A549 (cell line): ENCODE data around the gene C3orf18. TPM values are rescaled to one million over a fixed set of nuclear protein-coding genes. Genes with fewer than 3 reads are reported as not detected.
A peak's percentile ranks its signal among the peaks of the same experiment; 100 is the strongest.

Experiments used
- ATAC-seq, 2 experiments: fragments of 200-7000 bp in 1 of 2; fragments of >200 bp in 1 of 2; cut with Nextera tagmentation in 1 of 2; cut with Tn5 transposase in 1 of 2; 3 replicates each; pipeline versions ENCODE4 v1.8.0 to v1.9.1; 2018 to 2020; ENCODE audit warnings: mild to moderate bottlenecking in 1 of 2, moderate library complexity in 1 of 2
- CTCF ChIA-PET: fragments of 300-600 bp; sonication (Branson Sonifier 250); formaldehyde crosslinking; extraction: SDS; loops from one replicate; lab custom pipeline; 2021; ENCODE audit warnings: antibody characterized with exemption, inconsistent platforms; lab: Yijun Ruan, JAX
- POLR2A ChIA-PET: fragments of 350-600 bp; formaldehyde crosslinking; extraction: SDS; loops from one replicate; lab custom pipeline; 2021; ENCODE audit warnings: antibody characterized with exemption, inconsistent platforms; lab: Yijun Ruan, JAX
- DNase-seq, 2 experiments: peaks; one replicate each; pipeline versions ENCODE4 v3.0.0 to v3.0.0-alpha.2; 2011 to 2016; ENCODE audit warnings: low read depth in 1 of 2, low spot score in 1 of 2
- FAIRE-seq: peaks from 2 replicates; lab custom pipeline; 2011; peaks lifted over from hg19 to GRCh38; lab: Jason Lieb, UNC
- H3K27ac ChIP-seq, 2 experiments: fragments of >200 bp; sonication (Bioruptor Twin); formaldehyde crosslinking; 3 replicates each; pipeline ENCODE4 v1.5.1; 2016 to 2017
- H3K4me1 ChIP-seq: fragments of >200 bp; sonication (Bioruptor Twin); formaldehyde crosslinking; 3 replicates; pipeline ENCODE4 v1.6.1; 2016
- H3K4me2 ChIP-seq: fragments of >200 bp; sonication (Bioruptor Twin); formaldehyde crosslinking; 3 replicates; pipeline ENCODE4 v1.6.1; 2016
- H3K4me3 ChIP-seq: fragments of >200 bp; sonication (Bioruptor Twin); formaldehyde crosslinking; 3 replicates; pipeline ENCODE4 v1.5.1; 2016
- H3K9me3 ChIP-seq: fragments of >200 bp; sonication (Bioruptor Twin); formaldehyde crosslinking; 3 replicates; pipeline ENCODE4 v1.6.1; 2016
- CTCF ChIP-seq: fragments of >200 bp; sonication (Bioruptor Twin); formaldehyde crosslinking; IDR thresholded peaks from 3 replicates; pipeline ENCODE4 v1.5.1; 2016
- EHMT2 ChIP-seq: fragments of 200-600 bp; sonication (generic); IDR thresholded peaks from 2 replicates; pipeline ENCODE4 v1.6.1; 2016; ENCODE audit warnings: antibody characterized with exemption, low read depth, mild to moderate bottlenecking, moderate library complexity
- FOSL2 ChIP-seq, 2 experiments: fragments of 450-650 bp in 1 of 2; fragments of >200 bp in 1 of 2; sonication (Bioruptor Twin) in 1 of 2; formaldehyde crosslinking; IDR thresholded peaks; 2 replicates each; pipeline versions ENCODE4 v1.5.0 to v1.6.1; 2016 to 2020; ENCODE audit warnings: mild to moderate bottlenecking in 1 of 2, moderate library complexity in 1 of 2
- HDAC2 ChIP-seq: fragments of 200-600 bp; sonication (generic); IDR thresholded peaks from 2 replicates; pipeline ENCODE4 v1.6.1; 2016
- HEYL ChIP-seq: fragments of 250-450 bp; sonication (Bioruptor Pico); IDR thresholded peaks from 2 replicates; pipeline ENCODE4 v1.8.0; 2021; ENCODE audit warnings: mild to moderate bottlenecking, moderate library complexity
- MAFK ChIP-seq: fragments of 450-650 bp; IDR thresholded peaks from 2 replicates; pipeline ENCODE4 v1.6.1; 2014; ENCODE audit not compliant: partially characterized antibody
- NPAS2 ChIP-seq: fragments of 250-450 bp; sonication (Bioruptor Pico); IDR thresholded peaks from 2 replicates; pipeline ENCODE4 v1.8.0; 2022; ENCODE audit warnings: mild to moderate bottlenecking, moderate library complexity, borderline replicate concordance
- RAD21 ChIP-seq, 2 experiments: fragments of >200 bp in 1 of 2; sonication (Bioruptor Twin) in 1 of 2; formaldehyde crosslinking in 1 of 2; IDR thresholded peaks in 1 of 2; conservative IDR thresholded peaks in 1 of 2; 2 replicates in 1 of 2; 3 replicates in 1 of 2; pipeline ENCODE4 v1.6.1; 2012 to 2018; ENCODE audit warnings: inconsistent platforms in 1 of 2
- RARB ChIP-seq: fragments of 250-450 bp; sonication (Bioruptor Pico); IDR thresholded peaks from 2 replicates; pipeline ENCODE4 v1.8.0; 2021; ENCODE audit warnings: mild to moderate bottlenecking, moderate library complexity
- RCOR1 ChIP-seq: fragments of 150-350 bp; IDR thresholded peaks from 2 replicates; pipeline ENCODE4 v1.6.1; 2014; ENCODE audit warnings: antibody characterized with exemption, low read length, low read depth
- SMC3 ChIP-seq: fragments of >200 bp; sonication (Bioruptor Twin); formaldehyde crosslinking; IDR thresholded peaks from 3 replicates; pipeline ENCODE4 v1.6.1; 2018; ENCODE audit warnings: inconsistent platforms
- ZC3H11A ChIP-seq: fragments of 450-650 bp; IDR thresholded peaks from 2 replicates; pipeline ENCODE4 v1.6.1; 2014; ENCODE audit warnings: antibody characterized with exemption, mild to moderate bottlenecking
- WGBS: methylation state at CpG from one replicate; pipeline ENCODE4 v1.1.6; 2017; ENCODE audit errors: missing lambda C conversion rate; 5-methylcytosine and 5-hydroxymethylcytosine counted together
- polyA plus RNA-seq, 4 experiments: library from polyadenylated mRNA; depleted of rRNA in 3 of 4; stranded (reverse); fragments of >200 nt; fragmentation: RNase III in 1 of 4; extraction: RNeasy Plus Mini Kit Qiagen cat#74134 plus additional on column Dnase treatment in 1 of 4; gene quantifications; 2 replicates in 3 of 4; 3 replicates in 1 of 4; pipeline ENCODE4 v1.2.3, GENCODE V29; 2011 to 2017
- TF ChIP-seq, protein P1 (sequence below): IDR thresholded peaks from 2 replicates; pipeline ENCODE4 v1.6.1; 2012
- TF ChIP-seq, protein P2 (sequence below): fragments of >200 bp; sonication (Bioruptor Twin); formaldehyde crosslinking; IDR thresholded peaks from 2 replicates; pipeline ENCODE4 v1.6.1; 2016
- TF ChIP-seq, protein P3 (sequence below): IDR thresholded peaks from 2 replicates; pipeline ENCODE4 v1.6.1; 2012; ENCODE audit warnings: low read depth, borderline replicate concordance

C3orf18 gene
- polyA plus RNA-seq, 2 of the 4 experiments (the other 2 are of a cell fraction) = 3.4 to 5.4 TPM

DNA sequence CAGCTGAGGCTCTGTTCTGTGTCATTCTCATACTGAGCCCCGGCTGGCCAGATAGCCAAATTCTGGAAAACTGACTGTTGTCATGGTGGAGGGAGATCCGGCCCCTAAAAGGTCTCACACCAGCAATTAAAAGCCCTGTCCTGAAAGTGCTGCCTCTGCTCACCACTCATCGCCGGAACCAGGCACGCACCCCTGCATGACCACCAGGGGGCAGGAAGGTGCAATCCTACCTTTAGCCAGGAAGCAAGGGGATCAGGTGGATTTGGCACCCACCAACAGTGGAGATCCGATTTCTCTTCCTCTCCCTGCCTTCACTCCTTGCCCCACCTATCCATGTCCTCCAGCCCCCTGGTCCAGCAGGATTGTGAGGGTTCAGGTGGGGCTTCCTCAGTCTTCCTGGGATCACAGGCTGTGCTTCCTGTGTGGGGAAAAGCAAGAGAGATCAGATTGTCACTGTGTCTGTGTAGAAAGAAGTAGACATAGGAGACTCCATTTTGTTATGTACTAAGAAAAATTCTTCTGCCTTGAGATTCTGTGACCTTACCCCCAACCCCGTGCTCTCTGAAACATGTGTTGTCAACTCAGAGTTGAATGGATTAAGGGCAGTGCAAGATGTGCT, 48.0 kb downstream of the C3orf18 start:
- FAIRE-seq (no peak), DNase-seq (peak; percentile 50 to 57), ATAC-seq (peak; percentile 72 to 94)
- no peaks in the 10 kb centered on the region for H3K9me3 ChIP-seq
- WGBS = 0% methylated on average over 7 of the region's 7 CpGs
- POLR2A ChIA-PET = no interaction called here
- no peak overlapping the region for H3K4me2 ChIP-seq
- no peaks in the 10 kb centered on the region for H3K4me1 ChIP-seq
- no peak overlapping the region for H3K27ac ChIP-seq
- CTCF ChIA-PET = interaction anchor here (1.0 to 4.4 kb wide), 9 partner anchors 8 to 96 kb away, joined by 3 to 18 read pairs (median 6); no protein-coding TSS in a partner anchor
- TF ChIP-seq FOSL2 (IDR thresholded peaks at IDR 0.05) = no peak
- no peak for TF ChIP-seq FOSL2 (CRISPR knock-in tag; IDR thresholded peaks at IDR 0.05)
- TF ChIP-seq, protein P1, sequence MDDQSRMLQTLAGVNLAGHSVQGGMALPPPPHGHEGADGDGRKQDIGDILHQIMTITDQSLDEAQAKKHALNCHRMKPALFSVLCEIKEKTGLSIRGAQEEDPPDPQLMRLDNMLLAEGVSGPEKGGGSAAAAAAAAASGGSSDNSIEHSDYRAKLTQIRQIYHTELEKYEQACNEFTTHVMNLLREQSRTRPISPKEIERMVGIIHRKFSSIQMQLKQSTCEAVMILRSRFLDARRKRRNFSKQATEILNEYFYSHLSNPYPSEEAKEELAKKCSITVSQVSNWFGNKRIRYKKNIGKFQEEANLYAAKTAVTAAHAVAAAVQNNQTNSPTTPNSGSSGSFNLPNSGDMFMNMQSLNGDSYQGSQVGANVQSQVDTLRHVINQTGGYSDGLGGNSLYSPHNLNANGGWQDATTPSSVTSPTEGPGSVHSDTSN = no peak
- TF ChIP-seq, protein P2, sequence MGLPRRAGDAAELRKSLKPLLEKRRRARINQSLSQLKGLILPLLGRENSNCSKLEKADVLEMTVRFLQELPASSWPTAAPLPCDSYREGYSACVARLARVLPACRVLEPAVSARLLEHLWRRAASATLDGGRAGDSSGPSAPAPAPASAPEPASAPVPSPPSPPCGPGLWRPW = no peak
- TF ChIP-seq RARB (CRISPR knock-in tag) = no peak
- TF ChIP-seq SMC3 = peak; percentile 65
- peak; percentile 43 to 50; a peak in 4 of 5 replicates for TF ChIP-seq RAD21 (conservative IDR thresholded peaks at IDR 0.05 in 1 of 2, IDR thresholded peaks at IDR 0.05 in 1 of 2)
- peak; percentile 58 for TF ChIP-seq CTCF
- TF ChIP-seq, protein P3, sequence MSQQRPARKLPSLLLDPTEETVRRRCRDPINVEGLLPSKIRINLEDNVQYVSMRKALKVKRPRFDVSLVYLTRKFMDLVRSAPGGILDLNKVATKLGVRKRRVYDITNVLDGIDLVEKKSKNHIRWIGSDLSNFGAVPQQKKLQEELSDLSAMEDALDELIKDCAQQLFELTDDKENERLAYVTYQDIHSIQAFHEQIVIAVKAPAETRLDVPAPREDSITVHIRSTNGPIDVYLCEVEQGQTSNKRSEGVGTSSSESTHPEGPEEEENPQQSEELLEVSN = no peak
- TF ChIP-seq, all 56 proteins: peak for 3
- H3K4me3 ChIP-seq = no peak overlapping the region

DNA sequence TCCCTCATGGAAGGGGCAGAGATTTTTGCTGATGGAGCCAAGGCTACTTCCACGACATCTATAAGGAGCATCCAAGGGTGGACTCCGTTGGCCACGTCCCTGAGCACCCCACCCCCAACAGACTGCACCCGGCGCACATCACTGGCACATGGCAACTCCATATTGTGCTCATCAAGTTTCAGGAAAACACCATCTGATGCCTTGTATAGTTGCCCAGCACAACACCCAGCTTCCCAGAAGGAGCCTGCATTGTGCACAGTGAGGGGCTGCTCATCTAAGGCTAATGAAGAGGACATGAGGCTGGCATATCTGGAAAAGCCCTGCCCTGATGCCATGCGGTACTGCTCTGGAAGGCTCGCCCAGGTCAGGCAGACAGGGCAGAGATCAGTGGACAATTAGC, 49.1 kb downstream of the C3orf18 start:
- WGBS = 46% methylated on average over 7 of the region's 7 CpGs
- ChIA-PET CTCF (interaction anchor here (1.0 to 4.4 kb wide), 11 partner anchors 8 to 97 kb away, joined by 3 to 18 read pairs (median 6); no protein-coding TSS in a partner anchor), POLR2A (no interaction called here)
- H3K4me3 ChIP-seq = no peak overlapping the region
- no peak overlapping the region for H3K4me2 ChIP-seq
- no peak for TF ChIP-seq RCOR1
- no peak for TF ChIP-seq EHMT2
- DNase-seq (no peak), ATAC-seq (no peak), FAIRE-seq (no peak)
- no peaks in the 10 kb centered on the region for H3K4me1 ChIP-seq
- no peaks in the 10 kb centered on the region for H3K9me3 ChIP-seq
- no peak overlapping the region for H3K27ac ChIP-seq

- no peak overlapping the region for H3K4me2 ChIP-seq
- ATAC-seq (no peak), DNase-seq (no peak), FAIRE-seq (no peak)
- no peaks in the 10 kb centered on the region for H3K4me1 ChIP-seq
- 41% methylated on average over 4 of the region's 4 CpGs for WGBS
- no peak overlapping the region for H3K4me3 ChIP-seq
- ChIA-PET CTCF (interaction anchor here (1.1 to 4.4 kb wide), 10 partner anchors 9 to 169 kb away, joined by 3 to 18 read pairs (median 5); no protein-coding TSS in a partner anchor), POLR2A (no interaction called here)
- H3K9me3 ChIP-seq = no peaks in the 10 kb centered on the region
- no peak overlapping the region for H3K27ac ChIP-seq
- TF ChIP-seq RAD21 (conservative IDR thresholded peaks at IDR 0.05 in 1 of 2, IDR thresholded peaks at IDR 0.05 in 1 of 2) = no peak
- peak; percentile 96 for TF ChIP-seq MAFK
Measured at GRCh38 chr3:50517721-50518206, 49.8 kb downstream of the C3orf18 start.

DNA sequence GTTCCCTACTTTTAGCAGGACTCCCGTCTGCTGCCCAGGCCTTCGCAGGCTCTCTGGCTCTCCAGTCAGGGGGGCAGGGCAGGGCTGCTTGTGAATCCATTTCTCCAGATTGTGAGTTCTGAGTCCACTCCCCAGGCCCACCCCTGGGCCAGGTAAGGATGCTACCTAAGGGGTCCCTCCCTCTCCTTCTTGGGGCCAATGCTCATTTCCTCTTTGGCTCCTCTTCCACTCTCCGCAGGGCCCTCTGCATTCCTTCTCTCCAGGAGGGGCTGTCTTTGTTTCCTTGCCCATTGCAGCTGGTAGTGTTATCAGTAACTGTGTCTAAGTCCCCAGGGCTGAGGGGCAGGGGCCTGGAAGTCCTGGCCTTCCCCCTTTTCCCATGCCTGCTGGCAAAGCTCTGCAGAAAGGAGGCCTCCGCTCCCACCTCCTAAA, 51.1 kb downstream of the C3orf18 start:
- no peak for FAIRE-seq
- WGBS = 100% methylated on average over 3 of the region's 4 CpGs
- POLR2A ChIA-PET = no interaction called here
- Histone ChIP-seq H3K4me2 (no peak overlapping the region), H3K4me1 (no peaks in the 10 kb centered on the region), H3K4me3 (no peak overlapping the region), H3K27ac (no peak overlapping the region), H3K9me3 (no peaks in the 10 kb centered on the region)
- CTCF ChIA-PET = interaction anchor here (0.7 to 4.4 kb wide), 6 partner anchors 11 to 168 kb away, joined by 3 to 18 read pairs (median 3); no protein-coding TSS in a partner anchor
- no peak for TF ChIP-seq RCOR1
- no peak for TF ChIP-seq NPAS2 (CRISPR knock-in tag)
- TF ChIP-seq HDAC2 = no peak
- no peak for TF ChIP-seq HEYL
- TF ChIP-seq ZC3H11A = no peak
- TF ChIP-seq FOSL2 (IDR thresholded peaks at IDR 0.05) = no peak
- TF ChIP-seq FOSL2 (CRISPR knock-in tag; IDR thresholded peaks at IDR 0.05) = no peak
- no peak for DNase-seq
- no peak for ATAC-seq
